Keratinocyte (primary cell): ENCODE data around the gene FANCC. TPM values are rescaled to one million over a fixed set of nuclear protein-coding genes. Genes with fewer than 3 reads are reported as not detected.
"Not testable (repeated sequence)": the region's sequence is repeated elsewhere in the genome, so short reads cannot be mapped to it uniquely, and the experiment has no call there.

Source experiments
- DNase-seq: peaks from one replicate; pipeline ENCODE4 v3.0.0-alpha.2; 2011; ENCODE audit warnings: low read depth, missing footprints, low spot score
- FAIRE-seq: peaks from 2 replicates; lab custom pipeline; 2011; peaks lifted over from hg19 to GRCh38; lab: Jason Lieb, UNC
- H2AFZ ChIP-seq: 2 replicates; pipeline ENCODE4 v1.6.0; 2012; ENCODE audit warnings: low read length, control low read depth, inconsistent platforms; ENCODE audit not compliant: control insufficient read depth
- H3K27ac ChIP-seq: 2 replicates; pipeline ENCODE4 v1.5.1; 2011; ENCODE audit warnings: low read length; ENCODE audit not compliant: control insufficient read depth, insufficient read depth
- H3K27me3 ChIP-seq: 3 replicates; pipeline ENCODE4 v1.6.0; 2011; ENCODE audit warnings: low read length; ENCODE audit not compliant: control insufficient read depth, insufficient read depth; ENCODE audit errors: extremely low read depth
- H3K36me3 ChIP-seq, 2 experiments: 2 replicates in 1 of 2; 3 replicates in 1 of 2; pipeline ENCODE4 v1.5.1; 2011; ENCODE audit warnings: low read length in 2 of 2, mild to moderate bottlenecking in 1 of 2; ENCODE audit not compliant: control insufficient read depth in 2 of 2, insufficient read depth in 2 of 2; ENCODE audit errors: extremely low read depth in 1 of 2
- H3K4me1 ChIP-seq: 3 replicates; pipeline ENCODE4 v1.5.1; 2011; ENCODE audit warnings: low read length; ENCODE audit not compliant: control insufficient read depth, insufficient read depth; ENCODE audit errors: extremely low read depth
- H3K4me2 ChIP-seq: 3 replicates; pipeline ENCODE4 v1.6.0; 2011; ENCODE audit warnings: low read depth, low read length; ENCODE audit not compliant: control insufficient read depth, insufficient read depth; ENCODE audit errors: extremely low read depth
- H3K4me3 ChIP-seq, 3 experiments: fragments of 200-600 bp in 1 of 3; sonication (generic) in 1 of 3; 2 replicates in 2 of 3; 3 replicates in 1 of 3; pipeline ENCODE4 v1.5.1; 2011 to 2016; ENCODE audit warnings: low read length in 3 of 3, mild to moderate bottlenecking in 3 of 3, control low read depth in 2 of 3, inconsistent platforms in 1 of 3, low read depth in 1 of 3, mixed read lengths in 1 of 3, mixed run types in 1 of 3, moderate library complexity in 1 of 3; ENCODE audit not compliant: control insufficient read depth in 2 of 3, insufficient read depth in 2 of 3; ENCODE audit errors: extremely low read depth in 1 of 3
- H3K79me2 ChIP-seq: 2 replicates; pipeline ENCODE4 v1.6.0; 2012; ENCODE audit warnings: low read length; ENCODE audit not compliant: control insufficient read depth, insufficient read depth
- H3K9ac ChIP-seq: 3 replicates; pipeline ENCODE4 v1.6.0; 2011; ENCODE audit warnings: low read length; ENCODE audit not compliant: control insufficient read depth, insufficient read depth; ENCODE audit errors: extremely low read depth
- H3K9me1 ChIP-seq: 3 replicates; pipeline ENCODE4 v1.6.0; 2011; ENCODE audit warnings: low read length; ENCODE audit not compliant: control insufficient read depth, insufficient read depth; ENCODE audit errors: extremely low read depth
- H3K9me3 ChIP-seq: 2 replicates; pipeline ENCODE4 v1.5.1; 2012; ENCODE audit warnings: low read depth, low read length; ENCODE audit not compliant: control insufficient read depth
- H4K20me1 ChIP-seq: 3 replicates; pipeline ENCODE4 v1.6.0; 2011; ENCODE audit warnings: low read length; ENCODE audit not compliant: control insufficient read depth, insufficient read depth; ENCODE audit errors: extremely low read depth
- EZH2 ChIP-seq: IDR thresholded peaks from one replicate; pipeline ENCODE4 v1.6.1; 2012; ENCODE audit warnings: inconsistent platforms, mild to moderate bottlenecking, low read length, moderate library complexity
- dilution Hi-C: fragments of 300-500 bp; cut with MboI; formaldehyde crosslinking; loops from one replicate; pipeline ENCODE4 v1.7.0; 2020; ENCODE audit warnings: low sequenced_read_pairs; ENCODE audit not compliant: extremely low pct_ligation_motif_present
- polyA plus RNA-seq, 5 experiments: library from polyadenylated mRNA; depleted of rRNA in 3 of 5; stranded (reverse) in 3 of 5; stranded (forward) in 1 of 5; unstranded in 1 of 5; fragments of >200 nt; gene quantifications; 1 replicate in 1 of 5; 2 replicates in 3 of 5; 3 replicates in 1 of 5; pipeline versions ENCODE4 v1.2.1 to v1.2.3, GENCODE V29; 2011 to 2012; ENCODE audit warnings: missing spikeins in 2 of 5, low read depth in 1 of 5, low replicate concordance in 1 of 5
- TF ChIP-seq, protein P1 (sequence below), 3 experiments: IDR thresholded peaks in 1 of 3; conservative IDR thresholded peaks in 1 of 3; optimal IDR thresholded peaks in 1 of 3; 2 replicates in 2 of 3; 3 replicates in 1 of 3; pipeline versions ENCODE3 to v1.5.1; 2011; ENCODE audit warnings: low read length in 3 of 3, mild to moderate bottlenecking in 3 of 3, moderate library complexity in 2 of 3, control low read depth in 1 of 3, inconsistent platforms in 1 of 3; ENCODE audit not compliant: insufficient read depth in 2 of 3; ENCODE audit errors: extremely low read depth in 1 of 3

Gene FANCC
- polyA plus RNA-seq, 1 donor (not counting 4 experiments of a cell fraction or from before 2014, with no cell fraction given) = 8.3 TPM

- no peaks in the 10 kb centered on the region for H3K4me1 ChIP-seq
- H2AFZ ChIP-seq = no peak overlapping the region
- H3K9me3 ChIP-seq = no peaks in the 10 kb centered on the region
- no peak for FAIRE-seq
- H3K27ac ChIP-seq = no peak overlapping the region
- no peak overlapping the region for H3K9ac ChIP-seq
- no peaks in the 10 kb centered on the region for H3K79me2 ChIP-seq
- DNase-seq = no peak
- H3K4me2 ChIP-seq = no peak overlapping the region
- TF ChIP-seq, protein P1, sequence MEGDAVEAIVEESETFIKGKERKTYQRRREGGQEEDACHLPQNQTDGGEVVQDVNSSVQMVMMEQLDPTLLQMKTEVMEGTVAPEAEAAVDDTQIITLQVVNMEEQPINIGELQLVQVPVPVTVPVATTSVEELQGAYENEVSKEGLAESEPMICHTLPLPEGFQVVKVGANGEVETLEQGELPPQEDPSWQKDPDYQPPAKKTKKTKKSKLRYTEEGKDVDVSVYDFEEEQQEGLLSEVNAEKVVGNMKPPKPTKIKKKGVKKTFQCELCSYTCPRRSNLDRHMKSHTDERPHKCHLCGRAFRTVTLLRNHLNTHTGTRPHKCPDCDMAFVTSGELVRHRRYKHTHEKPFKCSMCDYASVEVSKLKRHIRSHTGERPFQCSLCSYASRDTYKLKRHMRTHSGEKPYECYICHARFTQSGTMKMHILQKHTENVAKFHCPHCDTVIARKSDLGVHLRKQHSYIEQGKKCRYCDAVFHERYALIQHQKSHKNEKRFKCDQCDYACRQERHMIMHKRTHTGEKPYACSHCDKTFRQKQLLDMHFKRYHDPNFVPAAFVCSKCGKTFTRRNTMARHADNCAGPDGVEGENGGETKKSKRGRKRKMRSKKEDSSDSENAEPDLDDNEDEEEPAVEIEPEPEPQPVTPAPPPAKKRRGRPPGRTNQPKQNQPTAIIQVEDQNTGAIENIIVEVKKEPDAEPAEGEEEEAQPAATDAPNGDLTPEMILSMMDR (optimal IDR thresholded peaks at IDR 0.05 in 1 of 3, IDR thresholded peaks at IDR 0.05 in 1 of 3, conservative IDR thresholded peaks at IDR 0.05 in 1 of 3; ENCODE audit: extremely low read depth in 1 of 3, insufficient read depth in 2 of 3, low read length in 3 of 3) = no peak
- no peak for TF ChIP-seq EZH2
- H3K9me1 ChIP-seq = no peaks in the 10 kb centered on the region
- H3K27me3 ChIP-seq = no peaks in the 10 kb centered on the region
- H3K4me3 ChIP-seq = no peak overlapping the region
- H3K36me3 ChIP-seq = no peaks in the 10 kb centered on the region
- H4K20me1 ChIP-seq = no peaks in the 10 kb centered on the region
- dilution Hi-C loops = no loop called here
These were observed 46.7 kb downstream of the FANCC start for GRCh38 chr9:95270790-95271189.

- H3K4me3 ChIP-seq, H2AFZ ChIP-seq, H3K27ac ChIP-seq, dilution Hi-C loops, H3K4me2 ChIP-seq, H3K9me1 ChIP-seq, FAIRE-seq, H3K79me2 ChIP-seq, H3K9me3 ChIP-seq, H4K20me1 ChIP-seq, DNase-seq, H3K36me3 ChIP-seq, H3K27me3 ChIP-seq, H3K9ac ChIP-seq, H3K4me1 ChIP-seq: not testable (repeated sequence)
These were observed 47.4 kb downstream of the FANCC start for GRCh38 chr9:95269803-95270773.
